ENCODE measurements around the gene GTF2F1. TPM values are rescaled to one million over a fixed set of nuclear protein-coding genes. Genes with fewer than 3 reads are reported as not detected.

The GTF2F1 gene
- total and polyA plus RNA-seq, 7 experiments from 2014 or later = 17.9 to 71.6 (median 60.4) TPM

DNA sequence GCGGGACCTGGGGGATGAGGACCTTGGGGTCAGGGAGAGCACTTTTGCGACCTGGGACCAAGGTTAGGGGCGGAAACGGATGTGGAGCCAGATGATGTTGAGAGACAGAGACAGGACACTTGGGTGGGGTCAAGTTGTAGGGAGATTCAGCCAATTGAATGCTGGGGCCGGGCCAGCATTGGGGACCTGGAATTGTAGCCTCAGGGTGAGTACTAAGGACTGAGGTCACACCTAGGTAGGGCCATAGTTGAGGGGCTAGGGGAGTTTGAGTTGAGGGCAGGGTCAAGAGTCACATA lies 19.2 kb downstream of the GTF2F1 start:
- CTCF ChIA-PET = no interaction called here
- no peaks in the 10 kb centered on the region for H3K27me3 ChIP-seq (ENCODE audit: control insufficient read depth in 2 of 2, insufficient read depth in 2 of 2, low read length in 2 of 2)
- Mint-ChIP-seq H3K27ac (peak overlapping the region; percentile 59 to 95 (median 81)), H3K36me3 (peaks cover 0 to 3% (median 0%) of the 10 kb centered on the region in 5 donors), H3K4me3 (peak overlapping the region; percentile 78 to 92 (median 88)), H3K9me3 (peaks cover 0 to 1% (median 0%) of the 10 kb centered on the region in 11 donors), H3K4me1 (peaks cover 9 to 23% (median 13%) of the 10 kb centered on the region in 7 donors), H3K27me3 (no peaks in the 10 kb centered on the region)
- peak overlapping the region; percentile 56 for H3K4me3 ChIP-seq (ENCODE audit: low read length)
- no peak for ATAC-seq
- DNase-seq = no peak
- intact Hi-C loops (cut with micrococcal nuclease) = loop anchor here (1.0 to 5.0 kb wide), 18 partner anchors 12 to 1901 kb away; partner anchors contain the start of genes GTF2F1 (in 2 of the 2), HDGFL2 (in 2 of the 2), SH2D3A (in 2 of the 2) and CLPP (in 1 of the 2)
- no peaks in the 10 kb centered on the region for H3K9me3 ChIP-seq (ENCODE audit: control insufficient read depth in 2 of 3, low read length in 3 of 3)
- H3K4me1 ChIP-seq (ENCODE audit: control insufficient read depth in 2 of 2, insufficient read depth in 2 of 2, low read length in 2 of 2) = peaks cover 5 to 10% of the 10 kb centered on the region in 2 donors
- peaks cover 0 to 16% (median under 1%) of the 10 kb centered on the region in 3 experiments for H3K36me3 ChIP-seq (ENCODE audit: control insufficient read depth in 2 of 3, insufficient read depth in 3 of 3, low read length in 3 of 3)
- POLR2A ChIA-PET = interaction anchor here (0.6 to 6.4 kb wide), 2 partner anchors 12 to 16 kb away, joined by 4 to 85 read pairs; partner anchors contain the start of gene CLPP
- peak overlapping the region; percentile 56 for H3K27ac ChIP-seq (ENCODE audit: low read depth, low read length)

DNA sequence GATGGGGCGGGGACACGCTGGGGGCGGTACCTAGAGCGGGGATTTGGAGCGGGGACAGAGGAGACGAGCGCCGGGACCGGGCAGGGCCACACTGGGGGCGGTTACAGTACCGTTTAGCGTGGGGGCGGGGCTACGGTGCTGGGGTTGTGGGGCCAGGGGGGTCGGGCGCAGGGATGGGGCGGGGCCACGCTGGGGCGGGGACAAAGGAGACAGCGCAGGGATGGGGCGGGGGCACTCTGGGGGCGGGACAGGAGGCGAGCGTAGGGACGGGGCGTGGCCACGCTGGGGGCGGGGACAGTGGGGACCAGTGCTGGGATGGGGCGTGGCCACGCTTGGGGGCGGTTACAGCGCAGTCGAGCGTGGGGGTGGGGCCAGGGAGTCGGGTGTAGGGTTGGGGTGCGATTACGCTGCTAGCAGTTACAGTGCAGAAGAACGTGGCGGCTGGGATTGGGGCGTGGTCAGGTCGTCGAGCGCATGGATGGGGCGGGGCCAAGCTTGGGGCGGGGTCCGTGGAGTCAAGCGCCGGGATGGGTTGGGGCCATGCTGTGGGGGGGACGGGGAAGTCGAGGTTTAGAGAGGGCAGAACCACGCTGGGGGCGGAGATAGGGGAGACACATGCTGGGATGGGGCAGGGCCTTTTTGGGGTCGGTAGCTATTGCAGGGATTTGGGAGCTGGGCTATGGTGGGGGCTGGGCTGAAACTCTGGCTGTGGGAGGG lies 19.7 kb downstream of the GTF2F1 start:
- CTCF ChIA-PET = interaction anchor here (0.6 to 1.4 kb wide), 4 partner anchors 10 to 19 kb away, joined by 3 to 9 read pairs (median 4); partner anchors contain the start of genes CLPP and GTF2F1
- Mint-ChIP-seq H3K36me3 (peaks cover 0 to 4% (median under 1%) of the 10 kb centered on the region in 5 donors), H3K27me3 (no peaks in the 10 kb centered on the region), H3K4me3 (peak overlapping the region; percentile 82 to 92 (median 88)), H3K27ac (peak overlapping the region; percentile 66 to 95 (median 92)), H3K4me1 (peaks cover 9 to 23% (median 13%) of the 10 kb centered on the region in 7 donors), H3K9me3 (peaks cover 0 to 1% (median 0%) of the 10 kb centered on the region in 11 donors)
- Histone ChIP-seq H3K27ac (ENCODE audit: low read depth, low read length) (peak overlapping the region; percentile 88), H3K36me3 (ENCODE audit: control insufficient read depth in 2 of 3, insufficient read depth in 3 of 3, low read length in 3 of 3) (peaks cover 0 to 21% (median 6%) of the 10 kb centered on the region in 3 experiments), H3K9me3 (ENCODE audit: control insufficient read depth in 2 of 3, low read length in 3 of 3) (no peaks in the 10 kb centered on the region), H3K4me3 (ENCODE audit: low read length) (peak overlapping the region; percentile 89), H3K27me3 (ENCODE audit: control insufficient read depth in 2 of 2, insufficient read depth in 2 of 2, low read length in 2 of 2) (no peaks in the 10 kb centered on the region), H3K4me1 (ENCODE audit: control insufficient read depth in 2 of 2, insufficient read depth in 2 of 2, low read length in 2 of 2) (peaks cover 5 to 10% of the 10 kb centered on the region in 2 donors)
- intact Hi-C loops (cut with micrococcal nuclease) = loop anchor here (1.0 to 5.0 kb wide), 18 partner anchors 12 to 1901 kb away; partner anchors contain the start of genes GTF2F1 (in 2 of the 2), HDGFL2 (in 2 of the 2), SH2D3A (in 2 of the 2) and CLPP (in 1 of the 2)
- POLR2A ChIA-PET = interaction anchor here (0.6 to 6.4 kb wide), 6 partner anchors 11 to 108 kb away, joined by 4 to 85 read pairs (median 6); partner anchors contain the start of genes CLPP, DENND1C, GTF2F1 and KHSRP
- DNase-seq (peak in 8 of 9 donors; percentile 94 to 100 (median 97)), ATAC-seq (peak; percentile 85)

DNA sequence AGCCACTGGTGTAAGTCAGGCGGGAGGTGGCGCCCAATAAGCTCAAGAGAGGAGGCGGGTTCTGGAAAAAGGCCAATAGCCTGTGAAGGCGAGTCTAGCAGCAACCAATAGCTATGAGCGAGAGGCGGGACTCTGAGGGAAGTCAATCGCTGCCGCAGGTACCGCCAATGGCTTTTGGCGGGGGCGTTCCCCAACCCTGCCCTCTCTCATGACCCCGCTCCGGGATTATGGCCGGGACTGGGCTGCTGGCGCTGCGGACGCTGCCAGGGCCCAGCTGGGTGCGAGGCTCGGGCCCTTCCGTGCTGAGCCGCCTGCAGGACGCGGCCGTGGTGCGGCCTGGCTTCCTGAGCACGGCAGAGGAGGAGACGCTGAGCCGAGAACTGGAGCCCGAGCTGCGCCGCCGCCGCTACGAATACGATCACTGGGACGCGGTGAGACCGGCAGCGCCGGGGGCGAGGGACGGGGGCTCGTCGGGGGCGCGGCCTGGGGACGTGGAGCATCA lies 20.3 kb downstream of the GTF2F1 start, which contains the start of gene ALKBH7:
TSS of gene ALKBH7 (plus strand) at position 201 of the 502 bp plus-strand sequence. CDS start at position 228, 27 bp downstream.
- peaks cover 9 to 23% (median 13%) of the 10 kb centered on the region in 7 donors for H3K4me1 Mint-ChIP-seq
- Histone ChIP-seq H3K36me3 (ENCODE audit: control insufficient read depth in 2 of 3, insufficient read depth in 3 of 3, low read length in 3 of 3) (peaks cover 0 to 27% (median 8%) of the 10 kb centered on the region in 3 experiments), H3K27me3 (ENCODE audit: control insufficient read depth in 2 of 2, insufficient read depth in 2 of 2, low read length in 2 of 2) (no peaks in the 10 kb centered on the region), H3K4me1 (ENCODE audit: control insufficient read depth in 2 of 2, insufficient read depth in 2 of 2, low read length in 2 of 2) (peaks cover 5 to 10% of the 10 kb centered on the region in 2 donors), H3K27ac (ENCODE audit: low read depth, low read length) (peak within 1 kb of the TSS; percentile 88), H3K4me3 (ENCODE audit: low read length) (peak within 1 kb of the TSS; percentile 89), H3K9me3 (ENCODE audit: control insufficient read depth in 2 of 3, low read length in 3 of 3) (no peaks in the 10 kb centered on the region)
- intact Hi-C loops (cut with micrococcal nuclease) = loop anchor here (1.0 to 5.0 kb wide), 22 partner anchors 11 to 1900 kb away; partner anchors contain the start of genes CLPP (in 2 of the 2), GPR108 (in 2 of the 2), GTF2F1 (in 2 of the 2) and HDGFL2 (in 2 of the 2)
- no peaks in the 10 kb centered on the region for H3K27me3 Mint-ChIP-seq
- peak within 1 kb of the TSS; percentile 66 to 95 (median 92) for H3K27ac Mint-ChIP-seq
- peaks cover 0 to 1% (median 0%) of the 10 kb centered on the region in 11 donors for H3K9me3 Mint-ChIP-seq
- H3K4me3 Mint-ChIP-seq = peak within 1 kb of the TSS; percentile 82 to 92 (median 88)
- ATAC-seq = peak; percentile 83
- ChIA-PET CTCF (interaction anchor here (0.6 to 1.4 kb wide), 4 partner anchors 9 to 20 kb away, joined by 3 to 9 read pairs (median 4); partner anchors contain the start of genes CLPP and GTF2F1), POLR2A (interaction anchor here (1.0 to 6.4 kb wide), 6 partner anchors 10 to 109 kb away, joined by 4 to 85 read pairs (median 6); partner anchors contain the start of genes CLPP, DENND1C, GTF2F1 and KHSRP)
- H3K36me3 Mint-ChIP-seq = peaks cover 0 to 7% (median 3%) of the 10 kb centered on the region in 5 donors
- DNase-seq = peak; percentile 82 to 99 (median 98)

- peaks cover 13 to 32% (median 20%) of the 10 kb centered on the region in 7 donors for H3K4me1 Mint-ChIP-seq
- Histone ChIP-seq H3K4me1 (ENCODE audit: control insufficient read depth in 2 of 2, insufficient read depth in 2 of 2, low read length in 2 of 2) (peaks cover 10 to 13% of the 10 kb centered on the region in 2 donors), H3K27me3 (ENCODE audit: control insufficient read depth in 2 of 2, insufficient read depth in 2 of 2, low read length in 2 of 2) (no peaks in the 10 kb centered on the region), H3K27ac (ENCODE audit: low read depth, low read length) (no peak overlapping the region), H3K36me3 (ENCODE audit: control insufficient read depth in 2 of 3, insufficient read depth in 3 of 3, low read length in 3 of 3) (peaks cover 14 to 68% (median 25%) of the 10 kb centered on the region in 3 experiments), H3K9me3 (ENCODE audit: control insufficient read depth in 2 of 3, low read length in 3 of 3) (no peaks in the 10 kb centered on the region), H3K4me3 (ENCODE audit: low read length) (no peak overlapping the region)
- ChIA-PET POLR2A (interaction anchor here (1.9 to 5.5 kb wide), 3 partner anchors 9 to 117 kb away, joined by 5 to 85 read pairs (median 5); partner anchors contain the start of genes ALKBH7, DENND1C, GTF2F1 and PSPN), CTCF (interaction anchor here (1.3 kb wide), 1 partner anchor 8 kb away, joined by 5 read pairs; the partner anchor contains the start of gene ALKBH7)
- no peak for ATAC-seq
- peaks cover 0 to 33% (median 11%) of the 10 kb centered on the region in 5 donors for H3K36me3 Mint-ChIP-seq
- H3K9me3 Mint-ChIP-seq = peaks cover 0 to under 1% (median 0%) of the 10 kb centered on the region in 11 donors
- no peaks in the 10 kb centered on the region for H3K27me3 Mint-ChIP-seq
- peak overlapping the region in 4 of 9 donors; percentile 24 to 57 (median 42) for H3K27ac Mint-ChIP-seq
- no peak for DNase-seq
- intact Hi-C loops (cut with micrococcal nuclease) = loop anchor here in 1 of 2 donors (5.0 kb wide), 3 partner anchors 498 to 742 kb away; partner anchors contain the start of genes SAFB and SAFB2
- H3K4me3 Mint-ChIP-seq = peak overlapping the region in 2 of 10 donors; percentile 60 to 74
Observed at GRCh38 chr19:6364353-6364752, 28.6 kb downstream of the GTF2F1 start.

DNA sequence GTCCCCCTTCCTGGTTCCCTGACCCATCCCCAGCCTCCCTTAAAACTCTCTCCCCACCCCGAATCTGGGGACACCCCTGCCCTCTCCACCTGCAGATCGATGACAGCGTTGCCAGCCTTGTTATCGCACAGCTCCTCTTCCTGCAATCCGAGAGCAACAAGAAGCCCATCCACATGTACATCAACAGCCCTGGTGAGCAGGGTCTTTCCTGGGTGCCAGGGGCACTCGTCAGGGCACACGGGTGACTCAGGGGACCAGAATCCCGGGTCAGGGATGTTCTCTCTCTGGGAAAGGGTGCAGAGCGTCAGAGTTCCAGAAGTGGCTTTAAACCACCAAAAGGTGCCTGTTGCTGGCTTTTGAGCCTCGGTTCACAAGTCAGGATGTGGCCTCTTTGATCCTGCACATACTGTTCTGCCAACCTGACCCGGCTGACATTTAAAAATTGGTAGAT lies 30.6 kb downstream of the GTF2F1 start:
- intact Hi-C loops (cut with micrococcal nuclease) = loop anchor here in 1 of 2 donors (1.0 to 5.0 kb wide), 6 partner anchors 142 to 1172 kb away; partner anchors contain the start of genes PNPLA6, SAFB and SAFB2
- peak overlapping the region; percentile 76 for H3K4me3 ChIP-seq (ENCODE audit: low read length)
- Mint-ChIP-seq H3K4me3 (peak overlapping the region; percentile 83 to 100 (median 97)), H3K27ac (peak overlapping the region; percentile 87 to 98 (median 96)), H3K27me3 (no peaks in the 10 kb centered on the region), H3K9me3 (no peaks in the 10 kb centered on the region), H3K36me3 (peaks cover 0 to 29% (median 9%) of the 10 kb centered on the region in 5 donors), H3K4me1 (peaks cover 10 to 37% (median 22%) of the 10 kb centered on the region in 7 donors)
- H3K36me3 ChIP-seq (ENCODE audit: control insufficient read depth in 2 of 3, insufficient read depth in 3 of 3, low read length in 3 of 3) = peaks cover 14 to 57% (median 16%) of the 10 kb centered on the region in 3 experiments
- peak; percentile 44 for ATAC-seq
- H3K27ac ChIP-seq (ENCODE audit: low read depth, low read length) = peak overlapping the region; percentile 82
- POLR2A ChIA-PET = interaction anchor here (0.6 to 5.5 kb wide), 3 partner anchors 11 to 1509 kb away, joined by 3 to 85 read pairs (median 11); partner anchors contain the start of genes ALKBH7, GTF2F1 and PSPN
- CTCF ChIA-PET = interaction anchor here (1.9 kb wide), 1 partner anchor 10 kb away, joined by 9 read pairs; the partner anchor contains the start of gene ALKBH7
- H3K27me3 ChIP-seq (ENCODE audit: control insufficient read depth in 2 of 2, insufficient read depth in 2 of 2, low read length in 2 of 2) = no peaks in the 10 kb centered on the region
- H3K4me1 ChIP-seq (ENCODE audit: control insufficient read depth in 2 of 2, insufficient read depth in 2 of 2, low read length in 2 of 2) = peaks cover 10 to 13% of the 10 kb centered on the region in 2 donors
- peak in 8 of 9 donors; percentile 39 to 78 (median 69) for DNase-seq
- H3K9me3 ChIP-seq (ENCODE audit: control insufficient read depth in 2 of 3, low read length in 3 of 3) = no peaks in the 10 kb centered on the region
